ENCODE measurements around the gene SLC4A8. TPM values are rescaled to one million over a fixed set of nuclear protein-coding genes. Genes with fewer than 3 reads are reported as not detected.

Gene SLC4A8
- total RNA-seq, 1 experiment from 2014 or later, result 4.2 TPM

GRCh38 chr12:51534216-51535074 lies 109.8 kb downstream of the SLC4A8 start:
- peak overlapping the region; percentile 43; the same call in 1 of the 2 replicates for H2AFZ ChIP-seq (ENCODE audit: low read length)
- no peak overlapping the region for H3K9ac ChIP-seq (ENCODE audit: low read length)
- no peaks in the 10 kb centered on the region for H4K20me1 ChIP-seq (ENCODE audit: low read length)
- no peak overlapping the region for H3K4me3 ChIP-seq (ENCODE audit: low read length)
- peak overlapping the region; percentile 78; the same call in 1 of the 2 replicates for H3K4me2 ChIP-seq (ENCODE audit: low read length)
- H3K9me3 ChIP-seq (ENCODE audit: low read length), result no peaks in the 10 kb centered on the region
- TF ChIP-seq CTCF (conservative IDR thresholded peaks at IDR 0.05; ENCODE audit: low read depth, low read length), result no peak
- no peak for TF ChIP-seq EZH2phosphoT487 (IDR thresholded peaks at IDR 0.05; ENCODE audit: borderline replicate concordance, low read length)
- TF ChIP-seq EZH2 (IDR thresholded peaks at IDR 0.05; ENCODE audit: low read length, unreplicated experiment), result no peak
- H3K9me2 ChIP-seq (replicated peaks; ENCODE audit: low read length), result no peaks in the 10 kb centered on the region
- no peak for ATAC-seq
- H3K4me1 ChIP-seq (ENCODE audit: insufficient read depth, low read length), result peaks cover 35% of the 10 kb centered on the region
- intact Hi-C loops (cut with micrococcal nuclease), result no loop called here
- DNase-seq, result no peak
- no peaks in the 10 kb centered on the region for H3K79me2 ChIP-seq (ENCODE audit: low read length)
- H3F3A ChIP-seq (ENCODE audit: low read length, unreplicated experiment), result no peaks in the 10 kb centered on the region
- no TSS peak for BruUV-seq (replicated peaks)
- POLR2A ChIA-PET (ENCODE audit: unreplicated experiment), result interaction anchor here (0.7 kb wide), 1 partner anchor 49 kb away, joined by 7 read pairs; no protein-coding TSS in a partner anchor
- CTCF ChIA-PET, result interaction anchor here (0.6 to 0.7 kb wide), 3 partner anchors 32 to 149 kb away, joined by 3 to 6 read pairs (median 3); no protein-coding TSS in a partner anchor
- no peak overlapping the region for H3K27ac ChIP-seq (ENCODE audit: low read length)
- H3K27me3 ChIP-seq (ENCODE audit: low read length), result no peaks in the 10 kb centered on the region
- no peaks in the 10 kb centered on the region for H3K36me3 ChIP-seq (ENCODE audit: low read depth, low read length)

GRCh38 chr12:51536159-51536558 lies 111.5 kb downstream of the SLC4A8 start:
- Histone ChIP-seq H3F3A (ENCODE audit: low read length, unreplicated experiment) (no peaks in the 10 kb centered on the region), H3K4me3 (ENCODE audit: low read length) (no peak overlapping the region), H4K20me1 (ENCODE audit: low read length) (no peaks in the 10 kb centered on the region), H3K27ac (ENCODE audit: low read length) (no peak overlapping the region), H3K4me1 (ENCODE audit: insufficient read depth, low read length) (peaks cover 34% of the 10 kb centered on the region), H2AFZ (ENCODE audit: low read length) (no peak overlapping the region), H3K27me3 (ENCODE audit: low read length) (no peaks in the 10 kb centered on the region), H3K79me2 (ENCODE audit: low read length) (no peaks in the 10 kb centered on the region), H3K9me3 (ENCODE audit: low read length) (no peaks in the 10 kb centered on the region), H3K36me3 (ENCODE audit: low read depth, low read length) (no peaks in the 10 kb centered on the region), H3K9me2 (replicated peaks; ENCODE audit: low read length) (no peaks in the 10 kb centered on the region), H3K9ac (ENCODE audit: low read length) (no peak overlapping the region), H3K4me2 (ENCODE audit: low read length) (no peak overlapping the region)
- ChIA-PET POLR2A (ENCODE audit: unreplicated experiment) (no interaction called here), CTCF (interaction anchor here (0.6 kb wide), 1 partner anchor 53 kb away, joined by 3 read pairs; no protein-coding TSS in a partner anchor)
- no TSS peak for BruUV-seq (replicated peaks)
- ATAC-seq (no peak), DNase-seq (peak; percentile 26)
- TF ChIP-seq CTCF (conservative IDR thresholded peaks at IDR 0.05; ENCODE audit: low read depth, low read length) (no peak), EZH2phosphoT487 (IDR thresholded peaks at IDR 0.05; ENCODE audit: borderline replicate concordance, low read length) (no peak), EZH2 (IDR thresholded peaks at IDR 0.05; ENCODE audit: low read length, unreplicated experiment) (no peak)
- intact Hi-C loops (cut with micrococcal nuclease), result no loop called here

- no peak overlapping the region for H3K4me2 ChIP-seq (ENCODE audit: low read length)
- no peak overlapping the region for H3K27ac ChIP-seq (ENCODE audit: low read length)
- no peaks in the 10 kb centered on the region for H3K9me2 ChIP-seq (replicated peaks; ENCODE audit: low read length)
- CTCF ChIA-PET, result no interaction called here
- ATAC-seq (no peak), DNase-seq (no peak)
- no peaks in the 10 kb centered on the region for H3K36me3 ChIP-seq (ENCODE audit: low read depth, low read length)
- H3K79me2 ChIP-seq (ENCODE audit: low read length), result no peaks in the 10 kb centered on the region
- no peaks in the 10 kb centered on the region for H3F3A ChIP-seq (ENCODE audit: low read length, unreplicated experiment)
- no peak overlapping the region for H3K4me3 ChIP-seq (ENCODE audit: low read length)
- no peak overlapping the region for H3K9ac ChIP-seq (ENCODE audit: low read length)
- H3K9me3 ChIP-seq (ENCODE audit: low read length), result no peaks in the 10 kb centered on the region
- no TSS peak for BruUV-seq (replicated peaks)
- H2AFZ ChIP-seq (ENCODE audit: low read length), result no peak overlapping the region
- H3K4me1 ChIP-seq (ENCODE audit: insufficient read depth, low read length), result peaks cover 16% of the 10 kb centered on the region
- TF ChIP-seq EZH2phosphoT487 (IDR thresholded peaks at IDR 0.05; ENCODE audit: borderline replicate concordance, low read length) (no peak), EZH2 (IDR thresholded peaks at IDR 0.05; ENCODE audit: low read length, unreplicated experiment) (no peak), CTCF (conservative IDR thresholded peaks at IDR 0.05; ENCODE audit: low read depth, low read length) (no peak)
- POLR2A ChIA-PET (ENCODE audit: unreplicated experiment), result no interaction called here
- H4K20me1 ChIP-seq (ENCODE audit: low read length), result no peaks in the 10 kb centered on the region
- intact Hi-C loops (cut with micrococcal nuclease), result no loop called here
- no peaks in the 10 kb centered on the region for H3K27me3 ChIP-seq (ENCODE audit: low read length)
Measured at GRCh38 chr12:51538149-51538548, 113.5 kb downstream of the SLC4A8 start.
